Right ventricle myocardium superior (tissue), 1 donor: Measurements from ENCODE around the gene LAG3. TPM values are rescaled to one million over a fixed set of nuclear protein-coding genes. Genes with fewer than 3 reads are reported as not detected.
"Not testable (repeated sequence)": the region's sequence is repeated elsewhere in the genome, so short reads cannot be mapped to it uniquely, and the experiment has no call there.

Experiments
- ATAC-seq: fragments of 200-7000 bp; cut with Tn5 transposase; one replicate; pipeline ENCODE4 v1.9.1; 2020; ENCODE audit warnings: mild to moderate bottlenecking; ENCODE audit not compliant: poor library complexity
- DNase-seq: peaks from one replicate; pipeline ENCODE4 v3.0.0-alpha.2; 2020
- intact Hi-C: fragments of 100-400 bp; cut with DNase I; formaldehyde crosslinking; loops from one replicate; pipeline ENCODE4 v1.11.2; 2022
- long read RNA-seq: library from polyadenylated mRNA; unstranded; transcript quantifications from one replicate; pipeline ENCODE4 v2.0.0, GENCODE V29; 2021
- total RNA-seq: library from RNA; stranded (reverse); fragmentation: NEBNext Ultra II Directional; extraction: Animal tissue kit (Norgen Biotek cat#: 25700); gene quantifications from one replicate; pipeline ENCODE4 v1.2.1, GENCODE V29; 2021
- donor health status: DM: no; HTN: yes; CAD: no; lungs with severe emphysema.

The LAG3 gene
- total RNA-seq: 0.22 TPM
- long read RNA-seq: 0 reads

GRCh38 chr12:6772331-6772695 lies at the start of gene LAG3:
TSS of gene LAG3 (plus strand) at chr12:6772520. CDS start at chr12:6772853, 333 bp downstream.
- intact Hi-C loops: no loop called here
- ATAC-seq (peak; percentile 10), DNase-seq (no peak)

- no peak for DNase-seq
- intact Hi-C loops: no loop called here
- no peak for ATAC-seq
These were observed 49.5 kb upstream of the LAG3 start for GRCh38 chr12:6722863-6723262.

GRCh38 chr12:6723607-6724408 lies 48.5 kb upstream of the LAG3 start, which contains the start of gene COPS7A:
TSS of gene COPS7A (plus strand) at chr12:6724046. CDS start at chr12:6724657, 611 bp downstream.
- DNase-seq (peak; percentile 99), ATAC-seq (peak; percentile 99)
- intact Hi-C loops: no loop called here

GRCh38 chr12:6724409-6724797 lies 47.9 kb upstream of the LAG3 start:
- intact Hi-C loops: no loop called here
- ATAC-seq (peak; percentile 4), DNase-seq (no peak)

DNA sequence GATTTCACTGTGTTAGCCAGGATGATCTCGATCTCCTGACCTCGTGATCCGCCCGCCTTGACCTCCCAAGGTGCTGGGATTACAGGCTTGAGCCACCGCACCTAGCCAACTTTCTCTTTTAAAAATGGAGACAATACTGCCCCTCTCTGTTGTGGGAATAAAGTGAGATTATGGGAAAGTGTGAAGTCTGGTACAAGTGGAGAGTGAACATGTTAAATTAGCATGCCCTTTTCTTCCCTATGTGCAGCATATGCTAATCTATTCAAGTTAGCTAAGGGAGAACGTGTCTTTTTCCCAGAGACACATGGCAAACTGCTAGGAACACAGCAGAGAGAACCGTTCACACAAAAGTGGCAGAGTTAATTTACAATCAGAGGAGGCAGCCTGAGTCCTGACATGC lies 47.0 kb upstream of the LAG3 start:
- no peak for DNase-seq
- intact Hi-C loops: no loop called here
- ATAC-seq: no peak

DNA sequence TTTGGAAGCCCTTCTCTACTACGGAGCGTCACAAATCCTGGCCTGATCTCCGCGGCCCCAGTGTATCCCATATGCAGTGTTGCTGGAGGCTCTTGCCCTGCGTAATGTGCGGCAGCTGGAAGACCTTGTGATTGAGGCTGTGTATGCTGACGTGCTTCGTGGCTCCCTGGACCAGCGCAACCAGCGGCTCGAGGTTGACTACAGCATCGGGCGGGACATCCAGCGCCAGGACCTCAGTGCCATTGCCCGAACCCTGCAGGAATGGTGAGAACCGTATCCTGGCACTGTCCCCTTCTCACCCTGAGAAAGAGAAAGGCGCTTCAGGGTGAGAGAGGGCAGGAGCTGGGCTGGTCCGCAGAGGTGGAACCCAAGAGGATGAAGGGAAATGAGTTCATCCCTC lies 43.1 kb upstream of the LAG3 start:
- no peak for DNase-seq
- intact Hi-C loops: no loop called here
- ATAC-seq: no peak

DNA sequence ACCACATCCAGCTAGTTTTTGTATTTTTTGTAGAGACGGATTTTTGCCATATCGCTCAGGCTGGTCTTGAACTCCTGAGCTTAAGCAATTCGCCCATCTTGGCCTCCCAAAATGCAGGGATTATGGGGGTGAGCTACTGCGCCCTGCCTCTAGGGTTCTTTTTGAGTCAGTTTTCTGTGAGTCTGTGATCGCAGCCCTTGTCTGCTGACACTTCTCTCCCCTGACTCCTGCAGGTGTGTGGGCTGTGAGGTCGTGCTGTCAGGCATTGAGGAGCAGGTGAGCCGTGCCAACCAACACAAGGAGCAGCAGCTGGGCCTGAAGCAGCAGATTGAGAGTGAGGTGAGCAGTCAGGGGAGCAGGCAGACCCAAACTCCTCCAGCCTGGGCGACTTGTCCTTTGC lies 42.2 kb upstream of the LAG3 start:
- ATAC-seq (no peak), DNase-seq (no peak)
- intact Hi-C loops: no loop called here

DNA sequence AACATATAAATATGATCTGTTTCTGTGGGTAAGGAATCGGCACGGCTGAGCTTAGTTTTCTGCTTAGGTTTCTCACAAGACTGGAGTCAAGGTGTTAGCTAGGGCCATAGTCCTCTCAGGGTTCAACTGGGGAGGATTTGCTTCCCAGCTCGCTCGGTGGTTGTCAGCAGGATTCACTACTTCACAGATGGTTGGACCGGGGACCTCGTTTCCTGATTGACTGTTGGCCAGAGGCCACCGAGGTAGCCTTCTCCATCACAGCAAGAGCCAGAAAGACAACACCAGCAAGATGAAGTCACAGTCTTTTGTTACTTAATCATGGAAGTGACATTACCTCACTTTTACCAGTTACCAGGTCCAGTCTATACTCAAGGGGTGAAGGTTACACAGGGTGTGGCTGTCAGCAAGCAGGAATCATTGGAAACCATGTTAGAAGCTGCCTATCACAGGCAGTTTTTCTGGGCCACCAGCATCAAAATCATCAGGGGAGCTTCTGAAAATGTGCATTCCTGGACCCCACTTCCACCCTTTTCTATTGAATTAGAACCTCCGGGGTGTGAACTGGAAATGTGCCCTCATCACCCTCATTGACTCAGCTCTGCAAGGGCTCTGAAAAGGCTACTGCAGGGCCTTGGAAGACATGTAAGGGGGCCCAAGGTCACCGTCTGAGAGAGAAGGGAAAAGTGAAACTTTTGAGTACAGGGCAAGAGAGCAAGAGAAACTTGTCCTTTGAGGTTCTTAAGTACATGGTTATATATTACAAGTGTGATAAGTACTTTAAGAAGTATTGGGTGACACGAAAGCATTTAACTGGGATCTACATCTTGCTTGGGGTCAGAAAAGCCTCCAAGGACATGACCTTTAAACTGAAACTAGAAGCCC lies 37.6 kb upstream of the LAG3 start:
- no peak for DNase-seq
- intact Hi-C loops: loop anchor here (5.0 kb wide), 2 partner anchors 43 to 93 kb away; partner anchors contain the start of gene P3H3
- ATAC-seq: no peak

DNA sequence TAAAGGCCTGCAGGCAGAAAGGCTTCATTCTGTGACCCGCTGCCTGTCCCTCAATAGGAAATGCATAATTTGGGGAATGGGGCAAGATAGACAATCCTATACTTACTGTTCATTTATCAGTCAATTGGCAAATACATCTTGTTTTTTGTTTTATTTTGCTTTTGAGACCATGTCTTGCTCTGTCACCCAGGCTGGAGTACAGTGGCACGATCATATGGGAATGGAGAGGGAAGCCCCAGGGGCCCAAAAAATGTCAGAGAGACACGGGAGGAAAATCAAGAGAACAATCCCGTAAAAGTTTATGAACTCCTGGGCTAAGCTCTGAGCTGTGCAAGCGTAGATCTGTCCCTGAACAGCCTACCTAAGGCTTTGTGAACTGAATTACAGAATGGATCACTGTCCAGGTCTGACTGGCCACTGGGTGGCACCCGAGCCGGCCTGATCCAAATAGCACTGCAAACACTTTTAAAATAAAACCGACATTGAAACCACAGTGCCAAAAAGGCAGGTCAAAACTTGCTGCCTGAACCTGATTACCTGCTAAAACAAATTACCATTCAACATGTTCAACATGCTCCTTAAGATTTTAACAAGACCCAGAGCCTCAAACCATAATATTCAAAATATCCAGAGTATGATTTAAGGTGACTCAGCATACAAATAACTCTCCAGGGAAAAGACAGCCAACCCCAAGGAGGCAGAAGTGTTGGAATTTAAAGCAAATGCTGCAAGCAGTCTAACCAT lies 36.7 kb upstream of the LAG3 start:
- intact Hi-C loops: loop anchor here (5.0 kb wide), 2 partner anchors 42 to 92 kb away; partner anchors contain the start of gene P3H3
- ATAC-seq (peak; percentile 95), DNase-seq (peak; percentile 85)

DNA sequence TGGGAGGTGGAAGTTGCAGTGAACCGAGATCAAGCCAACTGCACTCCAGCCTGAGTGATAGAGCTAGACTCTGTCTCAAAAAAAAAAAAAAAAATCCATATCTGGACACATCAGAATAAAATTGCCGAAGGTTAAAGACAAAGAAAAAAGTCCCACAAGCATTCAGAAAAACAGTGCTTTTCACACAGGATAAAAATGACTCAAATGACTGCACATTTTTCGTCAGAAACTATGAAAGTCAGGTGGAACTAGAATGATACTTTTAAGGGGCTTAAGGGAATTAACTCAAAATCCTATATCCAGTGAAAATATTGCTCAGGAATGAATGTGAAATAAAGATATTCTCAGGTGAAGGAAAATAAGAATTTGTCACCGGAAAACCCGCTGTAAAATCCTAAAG lies 35.6 kb upstream of the LAG3 start:
- intact Hi-C loops: loop anchor here (5.0 kb wide), 2 partner anchors 41 to 91 kb away; partner anchors contain the start of gene P3H3
- ATAC-seq: no peak

GRCh38 chr12:6742080-6742479 lies 30.2 kb upstream of the LAG3 start:
- ATAC-seq, intact Hi-C loops, DNase-seq: not testable (repeated sequence)

More for the DNA sequence above, 35.6 kb upstream of the LAG3 start:
- no peak for DNase-seq

DNA sequence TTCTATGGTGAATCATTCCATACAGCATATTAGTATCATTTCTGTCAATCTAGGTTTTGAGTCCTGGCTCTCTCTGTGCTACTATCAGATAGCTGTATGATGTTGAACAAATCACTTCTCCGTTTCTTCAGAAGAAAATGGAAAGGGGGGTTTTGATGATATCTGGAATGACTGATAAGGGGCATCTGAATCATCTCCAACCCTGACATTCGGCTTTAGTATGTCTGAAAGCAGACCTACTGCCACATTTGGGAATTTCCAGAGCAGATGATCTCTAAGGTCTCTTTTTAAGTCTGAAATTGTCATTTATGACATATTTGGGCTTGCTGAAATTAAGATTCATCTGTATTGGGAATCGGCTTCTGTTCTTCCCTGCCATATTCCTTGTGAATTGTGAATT lies 29.5 kb upstream of the LAG3 start:
- ATAC-seq (no peak), DNase-seq (no peak)
- intact Hi-C loops: no loop called here

DNA sequence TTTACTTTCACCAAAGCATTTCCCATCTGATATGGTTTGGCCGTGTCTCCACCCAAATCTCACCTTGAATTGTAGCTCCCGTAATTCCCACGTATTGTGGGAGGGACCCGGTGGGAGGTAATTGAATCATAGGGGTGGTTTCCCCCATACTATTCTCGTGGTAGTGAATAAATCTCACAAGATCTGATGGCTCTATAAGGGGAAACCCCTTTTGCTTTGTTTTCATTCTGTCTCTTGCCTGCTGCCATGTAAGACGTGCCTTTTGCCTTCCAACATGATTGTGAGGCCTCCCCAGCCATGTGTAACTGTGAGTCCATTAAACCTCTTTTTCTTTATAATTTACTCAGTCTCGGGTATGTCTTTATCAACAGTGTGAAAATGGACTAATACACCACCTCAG lies 29.0 kb upstream of the LAG3 start:
- ATAC-seq, intact Hi-C loops, DNase-seq: not testable (repeated sequence)

- intact Hi-C loops: no loop called here
- DNase-seq (no peak), ATAC-seq (peak; percentile 50)
These were observed 26.4 kb upstream of the LAG3 start for GRCh38 chr12:6745741-6746525.

GRCh38 chr12:6747216-6747615 lies 25.1 kb upstream of the LAG3 start:
- ATAC-seq: no peak
- DNase-seq: no peak
- intact Hi-C loops: no loop called here

- intact Hi-C loops: no loop called here
- DNase-seq: no peak
- ATAC-seq: no peak
These were observed 23.6 kb upstream of the LAG3 start for GRCh38 chr12:6748761-6749160.

DNA sequence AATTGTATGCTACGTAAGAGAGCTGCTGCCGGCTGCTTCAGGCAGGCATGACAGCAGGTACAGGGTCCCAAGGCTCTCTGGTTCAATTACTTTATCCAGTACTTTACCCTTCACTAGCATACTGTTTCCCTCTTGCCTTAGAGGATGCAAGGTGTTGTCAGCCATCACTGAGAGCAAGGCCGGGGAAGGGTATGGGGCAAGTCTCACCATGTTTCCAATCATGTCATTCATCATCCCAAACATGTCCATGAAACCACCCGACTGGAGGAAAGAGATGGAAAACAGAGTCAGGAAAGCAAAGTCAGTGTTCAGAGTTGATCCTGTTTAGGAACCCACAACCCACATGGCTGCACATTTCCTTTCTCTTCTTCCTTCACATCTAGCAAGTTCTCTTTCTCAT lies 21.8 kb upstream of the LAG3 start:
- intact Hi-C loops: loop anchor here (5.0 kb wide), 1 partner anchor 77 kb away; the partner anchor contains the start of gene P3H3
- no peak for ATAC-seq
- no peak for DNase-seq

DNA sequence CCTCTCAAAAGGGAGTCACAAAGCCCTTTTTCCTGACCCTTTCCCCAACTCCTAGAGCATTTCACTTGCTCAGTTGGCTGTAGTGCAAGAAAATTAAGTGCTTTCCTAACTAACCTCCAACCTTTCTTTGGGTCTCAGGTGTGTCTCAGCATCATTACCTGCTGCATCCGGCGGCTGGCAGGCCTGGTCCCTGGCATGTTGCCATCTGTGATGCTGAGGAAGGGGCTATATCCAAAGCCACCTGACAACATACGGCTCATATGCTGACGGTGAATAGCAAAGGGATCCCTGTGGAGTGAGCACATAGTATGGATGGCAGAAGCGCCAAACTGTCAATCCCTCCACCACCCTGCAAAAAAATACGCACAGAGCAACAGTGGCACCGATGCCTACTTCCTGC lies 20.6 kb upstream of the LAG3 start:
- ATAC-seq: no peak
- intact Hi-C loops: loop anchor here (2.0 to 5.0 kb wide), 2 partner anchors 27 to 76 kb away; partner anchors contain the start of gene P3H3
- no peak for DNase-seq
